HG03175 (cell line): ENCODE results near the gene SMG7.
A peak's percentile ranks its signal among the peaks of the same experiment; 100 is the strongest.
"Not testable (repeated sequence)": the region's sequence is repeated elsewhere in the genome, so short reads cannot be mapped to it uniquely, and the experiment has no call there.

Experiments used
- ATAC-seq: cut with Tn5 transposase; IDR thresholded peaks from one replicate; pipeline ENCODE4 v1.9.1; 2021; ENCODE audit warnings: mild to moderate bottlenecking, moderate library complexity; ENCODE audit not compliant: unreplicated experiment

Gene SMG7, protein sequence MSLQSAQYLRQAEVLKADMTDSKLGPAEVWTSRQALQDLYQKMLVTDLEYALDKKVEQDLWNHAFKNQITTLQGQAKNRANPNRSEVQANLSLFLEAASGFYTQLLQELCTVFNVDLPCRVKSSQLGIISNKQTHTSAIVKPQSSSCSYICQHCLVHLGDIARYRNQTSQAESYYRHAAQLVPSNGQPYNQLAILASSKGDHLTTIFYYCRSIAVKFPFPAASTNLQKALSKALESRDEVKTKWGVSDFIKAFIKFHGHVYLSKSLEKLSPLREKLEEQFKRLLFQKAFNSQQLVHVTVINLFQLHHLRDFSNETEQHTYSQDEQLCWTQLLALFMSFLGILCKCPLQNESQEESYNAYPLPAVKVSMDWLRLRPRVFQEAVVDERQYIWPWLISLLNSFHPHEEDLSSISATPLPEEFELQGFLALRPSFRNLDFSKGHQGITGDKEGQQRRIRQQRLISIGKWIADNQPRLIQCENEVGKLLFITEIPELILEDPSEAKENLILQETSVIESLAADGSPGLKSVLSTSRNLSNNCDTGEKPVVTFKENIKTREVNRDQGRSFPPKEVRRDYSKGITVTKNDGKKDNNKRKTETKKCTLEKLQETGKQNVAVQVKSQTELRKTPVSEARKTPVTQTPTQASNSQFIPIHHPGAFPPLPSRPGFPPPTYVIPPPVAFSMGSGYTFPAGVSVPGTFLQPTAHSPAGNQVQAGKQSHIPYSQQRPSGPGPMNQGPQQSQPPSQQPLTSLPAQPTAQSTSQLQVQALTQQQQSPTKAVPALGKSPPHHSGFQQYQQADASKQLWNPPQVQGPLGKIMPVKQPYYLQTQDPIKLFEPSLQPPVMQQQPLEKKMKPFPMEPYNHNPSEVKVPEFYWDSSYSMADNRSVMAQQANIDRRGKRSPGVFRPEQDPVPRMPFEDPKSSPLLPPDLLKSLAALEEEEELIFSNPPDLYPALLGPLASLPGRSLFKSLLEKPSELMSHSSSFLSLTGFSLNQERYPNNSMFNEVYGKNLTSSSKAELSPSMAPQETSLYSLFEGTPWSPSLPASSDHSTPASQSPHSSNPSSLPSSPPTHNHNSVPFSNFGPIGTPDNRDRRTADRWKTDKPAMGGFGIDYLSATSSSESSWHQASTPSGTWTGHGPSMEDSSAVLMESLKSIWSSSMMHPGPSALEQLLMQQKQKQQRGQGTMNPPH

GRCh38 chr1:183472488-183473216 is at the start of gene SMG7:
TSS of gene SMG7 (plus strand) at chr1:183472499. CDS start at chr1:183472621, 122 bp downstream.
- ATAC-seq = peak; percentile 7

DNA sequence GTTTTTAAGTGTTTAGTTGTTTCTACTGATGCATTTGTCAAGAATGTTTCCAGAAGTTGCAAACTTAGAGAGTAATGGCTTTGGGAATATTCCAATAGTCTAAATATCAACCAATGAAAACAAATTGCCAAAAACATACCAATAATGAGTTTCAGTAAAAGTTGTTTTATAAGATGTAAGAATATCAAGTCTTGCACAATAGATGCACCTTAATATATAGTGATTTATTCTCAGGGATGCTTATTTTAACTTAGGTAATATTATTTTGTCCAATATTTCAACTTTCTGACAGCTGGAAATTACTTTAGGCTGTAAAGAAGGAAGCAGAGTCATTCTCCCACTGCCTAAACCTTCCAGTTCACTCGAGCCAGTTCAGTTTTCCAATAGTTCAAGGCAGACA is 48.8 kb upstream of the SMG7 start:
- no peak for ATAC-seq

- ATAC-seq = no peak
Measured at GRCh38 chr1:183424691-183425090, 47.6 kb upstream of the SMG7 start.

- not testable (repeated sequence) for ATAC-seq
Measured at GRCh38 chr1:183427591-183427990, 44.7 kb upstream of the SMG7 start.

DNA sequence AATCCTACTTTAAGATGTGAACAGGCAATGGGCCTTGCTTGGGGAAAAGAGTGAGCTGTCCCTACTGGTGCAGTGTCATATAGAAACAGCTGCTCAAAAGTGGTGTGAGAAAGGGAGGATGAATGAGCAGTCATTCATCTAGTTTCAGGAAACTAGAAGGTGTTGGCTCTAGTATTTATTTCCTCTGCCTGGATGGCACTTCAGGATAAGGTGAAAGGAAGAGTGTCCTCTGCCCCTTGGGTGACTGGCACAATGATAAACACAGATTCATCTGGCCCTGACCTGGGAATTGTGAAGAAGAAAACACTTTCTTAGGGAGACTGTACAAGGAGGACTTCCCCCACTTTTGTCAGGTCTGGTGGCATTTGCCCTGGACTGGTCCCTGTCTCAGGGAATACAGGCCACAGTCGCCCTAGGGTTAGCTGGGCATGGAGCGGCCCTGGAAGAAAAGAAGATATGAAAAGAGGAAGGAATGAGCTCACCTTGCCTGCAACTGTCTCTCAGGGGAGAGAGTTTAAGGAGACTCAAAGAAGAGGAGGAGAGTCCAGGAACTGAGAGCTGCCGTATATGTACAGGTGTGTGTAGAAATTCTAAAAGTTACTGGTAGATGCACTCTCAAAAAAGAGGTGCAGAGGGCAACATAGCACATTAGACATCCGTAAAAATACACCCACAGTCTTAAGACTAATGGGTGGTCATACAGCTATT is 40.3 kb upstream of the SMG7 start:
- ATAC-seq = no peak

- no peak for ATAC-seq
Measured at GRCh38 chr1:183432548-183432875, 39.8 kb upstream of the SMG7 start.

DNA sequence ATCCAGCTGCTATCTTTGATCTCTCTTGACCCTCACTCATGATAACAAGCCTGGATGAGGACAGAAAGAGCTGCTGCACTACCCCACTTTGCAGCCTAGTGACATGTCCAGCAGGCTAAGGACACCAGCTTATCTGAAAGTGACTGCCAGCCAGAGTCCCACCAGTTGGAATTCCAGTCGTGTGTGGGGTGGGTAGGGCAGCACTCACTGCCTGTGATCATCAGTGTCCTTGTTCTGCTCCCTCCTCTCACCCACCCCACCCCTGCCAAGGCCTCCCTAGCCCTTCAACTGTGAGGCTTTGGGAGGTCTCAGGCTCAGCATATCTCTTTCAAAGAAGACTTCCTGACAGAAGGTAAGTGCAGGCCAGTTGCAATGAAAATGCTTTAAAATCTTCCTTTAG is 38.6 kb upstream of the SMG7 start:
- no peak for ATAC-seq

GRCh38 chr1:183435497-183435896 is 36.8 kb upstream of the SMG7 start:
- ATAC-seq = no peak

GRCh38 chr1:183438060-183438459 is 34.2 kb upstream of the SMG7 start:
- ATAC-seq = no peak

DNA sequence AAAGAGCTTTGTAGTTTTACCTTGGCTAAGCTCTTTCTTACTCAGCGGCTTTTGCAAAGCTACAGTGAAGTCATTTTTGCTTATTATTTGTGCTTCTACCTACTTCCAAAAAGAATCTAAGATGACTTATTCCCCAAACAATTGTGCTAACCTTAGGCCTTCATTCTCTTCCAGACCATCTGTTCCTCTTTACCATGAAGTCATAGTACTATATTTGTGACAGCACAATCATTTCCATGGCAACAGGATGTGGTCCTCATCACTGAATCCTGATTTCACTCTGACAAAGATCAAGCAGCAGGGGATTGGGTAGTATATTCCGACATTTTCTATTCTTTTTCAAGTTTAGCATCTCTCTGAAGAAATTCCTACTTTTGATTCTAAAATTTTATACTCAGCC is 29.3 kb upstream of the SMG7 start:
- no peak for ATAC-seq

- no peak for ATAC-seq
Measured at GRCh38 chr1:183443466-183443865, 28.8 kb upstream of the SMG7 start.

- ATAC-seq = no peak
Measured at GRCh38 chr1:183444243-183444642, 28.1 kb upstream of the SMG7 start.

DNA sequence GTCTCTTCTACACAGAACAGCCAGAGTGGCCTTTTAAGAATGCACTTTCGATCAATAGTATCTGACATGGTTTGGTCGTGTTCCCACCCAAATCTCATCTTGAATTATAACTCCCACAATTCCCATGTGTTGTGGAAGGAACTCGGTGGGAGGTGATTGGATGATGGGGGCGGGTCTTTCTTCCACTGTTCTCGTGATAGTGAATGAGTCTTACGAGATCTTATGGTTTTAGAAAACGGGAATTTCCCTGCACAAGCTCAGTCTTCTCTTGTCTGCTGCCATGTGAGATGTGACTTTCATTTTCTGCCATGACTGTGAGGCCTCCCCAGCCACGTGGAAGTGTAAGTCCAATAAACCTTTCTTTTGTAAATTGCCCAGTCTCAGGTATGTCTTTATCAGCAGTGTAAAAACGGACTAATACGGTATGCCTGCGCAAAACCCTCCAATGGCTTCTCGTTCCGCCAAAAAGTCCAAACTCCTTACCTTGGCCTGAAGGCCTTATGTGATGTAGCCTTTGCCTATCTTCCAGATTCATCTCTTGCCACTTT is 23.0 kb upstream of the SMG7 start:
- no peak for ATAC-seq

DNA sequence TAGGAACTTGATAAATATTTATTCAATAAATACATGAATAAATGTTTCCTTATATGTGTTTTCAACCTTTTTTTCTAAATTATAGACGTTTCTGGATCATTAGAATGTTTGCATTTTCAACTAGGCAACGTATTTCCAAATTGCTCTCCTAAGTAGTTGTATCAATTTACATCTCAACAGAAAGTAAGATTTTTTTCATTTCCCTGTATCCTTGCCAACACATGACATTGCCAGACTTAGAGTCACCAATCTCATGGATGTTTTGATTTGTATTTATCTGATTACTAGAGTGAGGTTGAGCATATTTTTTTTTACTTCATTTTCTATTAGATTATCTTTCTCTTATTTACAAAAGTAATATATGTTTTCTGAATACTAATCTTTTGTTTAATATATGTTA is 22.2 kb upstream of the SMG7 start:
- ATAC-seq = no peak

- no peak for ATAC-seq
Measured at GRCh38 chr1:183454377-183454776, 17.9 kb upstream of the SMG7 start.

DNA sequence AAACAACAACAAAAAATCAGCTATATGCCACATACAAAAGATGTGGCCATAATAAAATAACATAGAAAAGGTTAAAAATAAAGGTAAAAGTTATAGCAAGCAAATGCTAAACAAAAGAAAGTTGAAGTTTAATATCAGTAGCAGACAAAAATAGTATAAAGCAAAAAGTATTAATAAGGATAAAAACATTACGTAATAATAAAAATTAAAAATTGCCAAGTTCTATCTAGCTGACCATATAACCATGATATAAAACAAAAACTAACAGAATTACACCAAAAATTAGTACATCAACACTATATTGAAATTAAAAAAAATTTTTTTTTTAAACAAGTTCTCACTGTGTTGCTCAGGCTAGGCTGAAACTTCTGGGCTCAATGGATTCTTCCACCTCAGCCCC is 15.5 kb upstream of the SMG7 start:
- ATAC-seq = no peak

DNA sequence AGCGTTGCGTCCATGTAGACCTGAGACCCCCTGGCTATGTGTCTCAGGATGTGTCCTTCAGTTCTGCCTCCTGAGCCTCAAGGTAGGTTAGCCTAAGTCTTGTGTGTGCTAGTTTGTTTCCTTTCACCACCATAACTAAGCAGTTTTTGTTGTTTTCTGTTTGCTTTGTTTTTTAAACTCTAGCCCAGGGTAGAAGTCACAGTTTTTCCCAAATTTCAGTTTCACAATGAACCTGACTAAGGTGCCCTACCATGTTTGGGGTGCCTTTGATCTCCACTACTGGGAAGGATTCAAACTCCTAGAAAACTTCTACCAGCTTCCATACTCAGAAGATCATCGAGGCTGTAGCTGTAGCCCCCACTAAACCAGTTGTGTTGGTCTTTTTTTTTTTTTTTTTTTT is 14.8 kb upstream of the SMG7 start:
- ATAC-seq = no peak

GRCh38 chr1:183460596-183460995 is 11.7 kb upstream of the SMG7 start:
- ATAC-seq = no peak

DNA sequence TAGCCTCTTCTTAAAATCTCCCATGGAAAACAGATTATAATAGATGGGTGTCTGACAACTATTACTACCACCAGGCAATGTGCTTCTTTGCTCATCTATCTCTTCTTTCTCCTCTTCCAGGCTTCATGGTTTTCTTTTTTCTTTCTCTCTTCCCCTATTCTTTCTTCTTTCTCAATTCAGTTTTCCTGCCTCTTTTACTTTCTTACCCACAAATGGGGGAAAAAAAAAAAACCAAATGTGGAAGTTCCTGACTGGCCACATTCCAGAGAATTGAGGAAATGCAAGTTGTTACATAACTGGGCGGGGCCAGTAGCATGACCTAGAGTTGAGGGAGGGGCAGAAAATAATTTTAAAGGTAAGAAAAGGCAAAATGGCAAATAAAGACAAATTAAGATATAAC is 10.9 kb upstream of the SMG7 start:
- ATAC-seq = no peak

DNA sequence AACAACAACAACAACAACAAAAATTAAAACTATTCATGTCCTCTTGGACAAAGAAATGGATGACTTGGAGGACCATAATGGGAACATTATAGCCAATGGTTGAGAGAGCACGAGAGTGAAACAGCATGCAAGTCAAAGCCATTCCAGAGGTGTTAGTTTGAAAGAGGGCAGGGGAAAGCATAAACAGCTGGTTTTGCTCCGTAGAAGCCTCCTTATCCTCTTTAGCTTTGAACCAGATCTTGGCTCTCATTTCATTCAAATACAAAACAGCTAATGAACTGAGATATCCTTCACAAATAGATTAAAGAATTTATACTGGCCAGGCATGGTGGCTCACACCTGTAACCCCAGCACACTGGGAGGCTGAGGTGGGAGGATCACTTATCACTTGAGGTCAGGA is 8.7 kb upstream of the SMG7 start:
- no peak for ATAC-seq
